Activated T-cell treated with anti-CD3 and anti-CD28 coated beads, Interleukin-2, amount 50 U/mL, for 1 hour (primary cell): Measurements from ENCODE around the gene SPATA2L.

Source experiments
- DNase-seq: peaks from one replicate; pipeline ENCODE4 v3.0.0-alpha.2; 2020

Gene SPATA2L

GRCh38 chr16:89727406-89728120 is 26.1 kb upstream of the SPATA2L start:
- DNase-seq: no peak

- DNase-seq: peak; percentile 82
These were observed 22.1 kb upstream of the SPATA2L start for GRCh38 chr16:89723279-89724250.

- DNase-seq: peak; percentile 73
These were observed 21.1 kb upstream of the SPATA2L start for GRCh38 chr16:89722392-89723278.

DNA sequence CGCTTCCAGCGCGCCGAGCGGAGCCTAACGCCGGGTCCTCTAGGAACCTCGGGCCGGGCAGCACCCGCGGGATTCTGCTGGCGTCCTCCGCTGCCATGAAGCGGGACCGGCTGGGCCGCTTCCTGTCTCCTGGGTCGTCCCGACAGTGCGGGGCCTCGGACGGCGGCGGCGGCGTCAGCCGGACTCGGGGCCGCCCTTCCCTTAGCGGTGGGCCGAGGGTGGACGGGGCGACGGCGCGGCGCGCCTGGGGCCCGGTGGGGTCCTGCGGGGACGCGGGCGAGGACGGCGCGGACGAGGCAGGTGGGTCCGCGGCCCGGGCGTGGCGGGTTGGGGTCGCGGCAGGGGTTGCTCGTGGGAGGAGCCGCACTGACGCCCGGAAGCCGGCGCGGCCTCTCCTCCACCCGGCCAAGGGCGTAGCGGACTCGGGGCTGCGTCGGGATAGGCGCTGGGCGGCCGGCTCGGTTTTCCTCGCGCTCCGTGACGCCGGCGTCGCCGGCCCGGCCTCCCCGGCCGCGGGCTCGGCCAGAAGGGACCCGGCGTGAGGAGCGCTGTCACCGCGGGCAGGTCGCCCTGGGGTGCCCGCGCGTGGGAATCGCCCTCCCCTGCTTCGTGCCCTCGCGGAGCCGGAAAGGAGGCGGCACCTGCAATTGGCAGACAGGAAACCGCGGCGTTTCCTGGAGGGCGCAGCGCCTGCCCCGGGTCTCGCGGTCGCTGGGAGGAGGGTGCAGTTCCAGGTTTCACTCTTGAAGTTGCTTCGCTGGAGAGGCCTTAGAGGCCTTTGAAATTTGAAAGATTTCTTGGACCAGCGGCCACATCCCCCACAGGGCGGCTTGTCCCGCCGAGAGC is 20.3 kb upstream of the SPATA2L start:
- peak; percentile 90 for DNase-seq

DNA sequence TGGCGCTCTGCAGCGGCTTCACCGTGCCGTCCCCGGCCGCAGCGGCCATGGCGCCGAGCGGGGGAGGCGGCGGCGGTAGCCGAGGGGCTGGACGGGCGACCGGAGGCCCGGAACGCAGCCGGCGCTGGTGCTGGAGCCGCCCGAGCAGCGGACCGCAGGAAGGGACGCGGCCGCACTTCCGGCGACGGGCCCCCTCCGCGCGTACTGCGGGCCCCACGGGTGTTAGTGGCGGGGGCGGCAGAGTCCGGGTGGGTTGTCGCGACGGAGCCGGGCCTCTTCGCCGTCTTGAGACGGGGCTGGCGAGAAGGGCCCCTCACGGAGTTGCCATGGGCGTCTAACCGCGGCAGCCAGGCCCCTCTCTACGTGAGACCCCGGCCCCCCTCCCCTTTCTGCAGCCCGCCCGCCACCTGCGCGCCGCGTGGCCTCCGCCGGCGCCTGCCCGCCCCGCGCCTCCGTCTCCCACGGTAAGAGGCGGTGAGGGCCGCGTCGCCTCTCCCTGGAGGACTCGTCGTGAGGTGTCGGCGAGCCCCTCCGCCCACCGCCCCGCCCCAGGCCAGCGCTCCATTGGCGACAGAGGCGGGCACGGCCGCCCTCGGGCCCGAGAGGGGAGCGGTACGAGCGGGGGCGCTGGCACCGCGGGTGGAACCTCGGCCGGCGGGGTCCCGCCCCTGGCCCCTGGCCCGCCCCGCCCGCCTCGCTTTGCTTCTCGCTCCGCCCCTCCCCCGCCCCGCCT is 19.5 kb upstream of the SPATA2L start, which contains the start of the genes VPS9D1 and ZNF276:
VPS9D1 (minus strand) TSS at position 86 of the 733 bp plus-strand sequence; CDS start at position 49, 37 bp downstream.
ZNF276 (plus strand) TSS at position 725 of the 733 bp plus-strand sequence. CDS start 104 bp downstream, outside the sequence.
- peak; percentile 89 for DNase-seq

DNA sequence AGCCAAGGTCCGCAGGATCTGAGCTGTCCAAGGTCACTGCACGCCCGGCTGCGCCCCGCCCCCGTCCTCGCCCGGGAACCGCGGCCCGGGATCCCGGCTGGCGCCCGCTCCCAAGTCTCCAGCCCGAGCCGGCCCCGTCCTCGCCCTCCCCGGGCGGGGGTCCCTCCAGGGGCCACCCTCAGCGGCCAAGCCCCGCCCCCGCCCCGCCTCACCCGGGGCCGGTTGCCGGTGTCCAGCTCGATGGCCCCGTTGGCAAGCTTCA is 19.0 kb upstream of the SPATA2L start:
- DNase-seq: no peak

DNA sequence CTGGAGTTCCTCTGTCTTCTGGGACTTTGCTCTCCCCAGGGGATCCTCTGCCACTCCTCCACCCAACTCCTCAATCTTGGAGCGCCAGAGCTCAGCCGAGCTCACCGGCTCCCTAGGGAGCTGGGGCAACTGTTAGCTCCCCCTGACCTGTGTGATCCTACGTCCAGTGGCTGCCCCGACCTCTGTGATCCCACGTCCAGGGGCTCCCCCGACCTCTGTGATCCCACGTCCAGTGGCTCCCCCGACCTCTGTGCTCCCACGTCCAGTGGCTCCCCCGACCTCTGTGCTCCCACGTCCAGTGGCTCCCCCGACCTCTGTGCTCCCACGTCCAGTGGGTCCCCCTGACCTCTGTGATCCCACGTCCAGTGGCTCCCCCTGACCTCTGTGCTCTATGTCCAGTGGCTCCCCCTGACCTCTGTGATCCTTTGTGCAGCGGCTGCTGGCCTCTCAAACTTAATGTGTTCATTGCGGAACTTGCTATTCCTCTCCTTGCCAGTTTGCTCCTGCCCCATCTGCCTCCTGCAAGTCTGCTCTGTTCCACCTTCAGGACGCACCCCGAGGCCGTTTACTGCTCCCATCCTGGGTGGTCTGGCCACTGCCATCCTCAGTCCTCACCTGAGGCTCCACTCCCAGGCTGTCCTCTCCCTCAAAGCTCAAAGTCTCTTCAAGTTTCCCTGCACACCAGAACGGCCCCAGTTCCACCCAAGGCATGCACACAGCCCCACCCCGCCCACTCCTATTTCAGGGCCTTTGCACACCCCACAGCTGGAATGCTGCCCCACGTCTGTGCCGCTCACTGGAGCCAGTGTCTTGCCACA is 16.4 kb upstream of the SPATA2L start:
- DNase-seq: no peak

- no peak for DNase-seq
These were observed 15.6 kb upstream of the SPATA2L start for GRCh38 chr16:89716916-89717687.

DNA sequence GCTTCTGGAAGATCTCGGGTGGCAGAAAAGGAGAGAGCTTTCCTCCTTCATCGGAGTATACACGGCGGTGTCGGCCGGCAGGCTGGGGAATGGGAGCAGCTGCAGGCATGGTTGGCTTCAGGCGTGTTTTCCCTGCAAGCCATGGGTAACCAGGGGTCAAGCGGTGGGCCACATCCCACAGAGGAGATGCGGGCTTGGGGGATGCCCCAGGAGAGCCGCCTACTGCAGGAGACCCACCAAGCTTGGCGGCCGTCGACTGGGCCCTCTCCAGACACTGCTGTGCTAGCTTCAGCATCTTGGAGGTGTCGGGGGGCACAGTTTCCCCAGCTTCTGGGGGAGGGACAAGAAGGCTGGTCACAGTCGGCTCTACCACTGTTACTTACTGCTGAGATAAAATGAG is 15.0 kb upstream of the SPATA2L start:
- no peak for DNase-seq

- no peak for DNase-seq
These were observed 10.8 kb upstream of the SPATA2L start for GRCh38 chr16:89712274-89712781.

- peak; percentile 80 for DNase-seq
These were observed 10.2 kb upstream of the SPATA2L start for GRCh38 chr16:89711601-89712273.

- DNase-seq: no peak
These were observed 9.4 kb upstream of the SPATA2L start for GRCh38 chr16:89710709-89711564.

DNA sequence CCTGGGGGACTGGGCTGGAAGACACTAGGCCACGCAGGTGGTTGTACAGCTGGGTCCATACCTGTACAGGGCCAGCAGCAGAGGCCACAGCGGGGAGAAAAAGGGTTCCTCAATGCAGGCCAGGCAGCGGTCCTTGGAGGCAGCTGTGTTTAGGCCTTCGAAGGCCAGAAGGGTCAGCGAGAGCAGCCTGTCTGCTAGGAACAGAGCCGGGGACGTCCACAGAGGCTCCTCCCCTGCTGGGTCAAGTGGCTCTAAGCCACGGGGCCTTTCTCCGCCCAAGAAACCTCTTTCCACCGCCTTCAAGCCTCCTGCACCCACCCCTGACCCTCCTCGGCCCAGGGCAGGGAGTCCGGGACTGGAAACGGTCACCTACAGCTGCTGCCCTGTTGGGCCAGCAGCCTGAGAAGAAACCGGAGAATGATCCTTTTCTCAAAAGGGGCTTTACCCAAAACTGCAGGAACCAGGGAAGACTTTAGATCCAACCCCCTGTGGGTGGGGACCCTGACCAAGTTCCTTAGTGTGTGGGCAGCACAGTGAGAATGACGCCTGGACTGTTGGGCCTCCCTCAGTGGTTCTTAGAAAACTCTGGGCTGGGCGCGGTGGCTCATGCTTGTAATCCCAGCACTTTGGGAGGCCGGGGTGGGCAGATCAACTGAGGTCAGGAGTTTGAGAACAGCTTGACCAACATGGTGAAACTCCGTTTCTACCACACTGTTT is 8.4 kb upstream of the SPATA2L start:
- no peak for DNase-seq

DNA sequence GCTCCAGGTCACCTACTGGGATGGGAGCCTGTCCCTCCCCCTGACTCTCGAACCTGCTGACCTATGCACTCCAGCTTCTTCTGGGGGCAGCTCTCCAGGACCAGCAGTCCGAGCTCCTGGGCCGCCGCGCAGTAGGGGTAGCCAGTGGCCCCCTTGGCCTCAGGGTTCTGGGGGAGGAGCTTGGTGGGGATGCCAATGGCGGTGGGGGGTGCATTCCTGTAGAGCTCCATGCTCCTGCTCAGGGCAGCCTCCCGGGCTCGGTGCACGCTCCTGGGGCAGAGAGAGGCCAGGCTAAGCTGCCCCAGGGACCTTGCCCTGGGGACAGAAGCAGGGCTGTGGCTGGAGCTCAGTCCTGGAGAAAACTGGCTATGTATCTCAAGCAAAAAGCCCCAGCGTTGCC is 7.7 kb upstream of the SPATA2L start:
- DNase-seq: no peak

DNA sequence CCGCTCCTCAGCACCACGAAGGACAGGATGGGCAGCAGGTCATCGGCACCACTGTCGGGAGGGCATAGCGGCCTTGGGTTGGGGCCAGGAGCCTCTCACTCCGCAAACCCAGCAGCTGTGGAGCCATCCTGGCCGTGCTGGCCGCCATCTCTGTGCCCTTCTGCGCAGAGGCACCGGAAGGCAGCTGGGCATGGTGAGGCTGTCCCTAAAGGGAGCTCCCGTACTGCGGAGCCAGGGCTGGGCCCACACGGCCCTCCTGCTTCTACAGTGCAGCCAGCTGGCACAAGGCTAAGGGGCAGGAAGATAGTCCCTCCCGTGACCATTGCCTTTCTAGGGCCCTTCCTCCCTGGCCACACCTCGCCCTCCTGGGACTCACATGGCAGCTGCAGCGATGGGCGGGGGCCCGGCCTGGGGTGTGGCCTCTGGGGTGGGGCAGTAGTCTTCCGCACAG is 7.0 kb upstream of the SPATA2L start:
- no peak for DNase-seq

DNA sequence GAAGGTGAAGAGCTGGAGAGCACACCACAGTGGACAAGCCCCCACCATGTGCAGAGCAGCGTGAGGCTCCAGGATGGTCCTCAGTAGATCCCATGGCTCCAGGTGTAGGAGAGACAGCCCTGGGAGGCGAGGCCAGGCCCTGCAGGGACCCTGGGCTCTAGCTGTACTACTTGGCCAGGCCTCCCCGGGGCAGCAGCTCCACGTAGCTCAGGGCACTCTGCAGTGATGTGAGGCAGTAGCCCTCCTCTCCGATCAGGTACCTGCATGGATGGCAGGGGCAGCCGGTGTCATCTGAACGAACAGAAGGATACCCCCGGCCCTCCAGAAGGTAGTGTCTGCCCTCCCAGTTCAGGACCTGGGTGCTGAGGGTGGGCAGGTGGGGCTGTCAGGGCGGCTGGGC is 6.2 kb upstream of the SPATA2L start:
- no peak for DNase-seq
